CD4-positive, CD25-positive, alpha-beta regulatory T cell (primary cell): ENCODE data around the gene RBM10. TPM values are rescaled to one million over a fixed set of nuclear protein-coding genes. Genes with fewer than 3 reads are reported as not detected.

ENCODE experiments used
- ATAC-seq, 2 donors: fragments of 150-1000 bp; cut with Tn5 transposase; one replicate each; pipeline ENCODE4 v1.10.0; 2021; ENCODE audit warnings: low read depth in 2 of 2, moderate number of reproducible peaks in 2 of 2, moderate library complexity in 1 of 2
- DNase-seq, 3 donors: peaks; one replicate each; pipeline versions ENCODE4 v3.0.0 to v3.0.0-alpha.2; 2012 to 2022; ENCODE audit warnings: mixed read lengths in 1 of 3
- H3K27ac ChIP-seq: one replicate; pipeline ENCODE4 v1.7.0; 2013; ENCODE audit warnings: mild to moderate bottlenecking, low read length; ENCODE audit not compliant: insufficient read depth, poor library complexity, severe bottlenecking
- H3K27me3 ChIP-seq: one replicate; pipeline ENCODE4 v1.7.0; 2013; ENCODE audit warnings: low read length; ENCODE audit not compliant: control insufficient read depth, insufficient read depth
- H3K36me3 ChIP-seq: one replicate; pipeline ENCODE4 v1.7.0; 2013; ENCODE audit warnings: mild to moderate bottlenecking, low read length, moderate library complexity; ENCODE audit not compliant: control insufficient read depth, insufficient read depth
- H3K4me1 ChIP-seq: 2 replicates; pipeline ENCODE4 v1.7.0; 2013; ENCODE audit warnings: mild to moderate bottlenecking, low read length; ENCODE audit not compliant: insufficient read depth, control insufficient read depth, poor library complexity, severe bottlenecking
- H3K4me3 ChIP-seq: one replicate; pipeline ENCODE4 v1.7.0; 2013; ENCODE audit warnings: low read depth, mild to moderate bottlenecking, low read length, moderate library complexity
- H3K9me3 ChIP-seq, 2 experiments: 1 replicate in 1 of 2; 2 replicates in 1 of 2; pipeline ENCODE4 v1.7.0; 2013; ENCODE audit warnings: low read length in 2 of 2, mild to moderate bottlenecking in 1 of 2, moderate library complexity in 1 of 2; ENCODE audit not compliant: control insufficient read depth in 2 of 2
- H3K27ac Mint-ChIP-seq, 3 donors: one replicate each; pipeline ENCODE4 v1.8.0; 2020 to 2022; ENCODE audit warnings: mild to moderate bottlenecking in 3 of 3, mixed read lengths in 3 of 3, moderate library complexity in 2 of 3
- H3K27me3 Mint-ChIP-seq: one replicate; pipeline ENCODE4 v1.8.0; 2022; ENCODE audit warnings: mild to moderate bottlenecking, mixed read lengths
- H3K36me3 Mint-ChIP-seq: one replicate; pipeline ENCODE4 v1.8.0; 2020; ENCODE audit warnings: mixed read lengths
- H3K4me1 Mint-ChIP-seq, 4 donors: one replicate each; pipeline ENCODE4 v1.8.0; 2020 to 2022; ENCODE audit warnings: mixed read lengths in 4 of 4, mild to moderate bottlenecking in 1 of 4
- H3K4me3 Mint-ChIP-seq, 4 donors: one replicate each; pipeline ENCODE4 v1.8.0; 2020 to 2022; ENCODE audit warnings: mild to moderate bottlenecking in 4 of 4, mixed read lengths in 4 of 4, moderate library complexity in 3 of 4
- H3K9me3 Mint-ChIP-seq, 7 donors: one replicate each; pipeline ENCODE4 v1.8.0; 2020 to 2022; ENCODE audit warnings: mixed read lengths in 7 of 7, mild to moderate bottlenecking in 3 of 7, moderate library complexity in 2 of 7
- polyA plus RNA-seq, 4 donors: library from polyadenylated mRNA; unstranded; fragments of 300-500 nt; fragmentation: Illumina TruSeq; gene quantifications; one replicate each; pipeline ENCODE4 v1.2.3, GENCODE V29; 2021
- total RNA-seq: library from RNA; stranded (reverse); gene quantifications from one replicate; pipeline ENCODE4 v1.2.3, GENCODE V29; 2022

RBM10 gene
- total and polyA plus RNA-seq, 5 donors from 2014 or later = 17.9 to 37.6 (median 22.5) TPM

DNA sequence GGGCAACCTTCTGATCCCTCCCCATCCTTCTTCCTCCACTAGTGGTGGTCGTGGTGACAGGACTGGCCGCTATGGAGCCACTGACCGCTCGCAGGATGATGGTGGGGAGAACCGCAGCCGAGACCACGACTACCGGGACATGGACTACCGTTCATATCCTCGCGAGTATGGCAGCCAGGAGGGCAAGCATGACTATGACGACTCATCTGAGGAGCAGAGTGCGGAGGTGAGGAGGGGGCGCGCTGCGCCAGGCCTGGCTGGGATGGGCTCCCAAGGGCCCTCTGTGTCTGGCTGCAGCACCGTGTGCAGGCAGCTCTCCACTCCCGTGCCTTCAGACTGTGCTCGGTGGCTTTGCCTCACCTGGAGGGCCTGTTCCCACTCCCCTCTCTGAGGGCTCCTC is 24.3 kb downstream of the RBM10 start:
- Histone ChIP-seq H3K27ac (no peak overlapping the region), H3K4me1 (no peaks in the 10 kb centered on the region), H3K4me3 (no peak overlapping the region), H3K27me3 (no peaks in the 10 kb centered on the region), H3K9me3 (no peaks in the 10 kb centered on the region), H3K36me3 (peaks cover 35% of the 10 kb centered on the region)
- Mint-ChIP-seq H3K27me3 (no peaks in the 10 kb centered on the region), H3K36me3 (no peaks in the 10 kb centered on the region), H3K27ac (peak overlapping the region in 1 of 3 donors; percentile 84), H3K4me3 (peak overlapping the region in 1 of 4 donors; percentile 32), H3K4me1 (peaks cover 0 to 7% (median 4%) of the 10 kb centered on the region in 4 donors), H3K9me3 (peaks cover 0 to 2% (median 0%) of the 10 kb centered on the region in 7 donors)
- no peak for DNase-seq
- ATAC-seq = no peak

DNA sequence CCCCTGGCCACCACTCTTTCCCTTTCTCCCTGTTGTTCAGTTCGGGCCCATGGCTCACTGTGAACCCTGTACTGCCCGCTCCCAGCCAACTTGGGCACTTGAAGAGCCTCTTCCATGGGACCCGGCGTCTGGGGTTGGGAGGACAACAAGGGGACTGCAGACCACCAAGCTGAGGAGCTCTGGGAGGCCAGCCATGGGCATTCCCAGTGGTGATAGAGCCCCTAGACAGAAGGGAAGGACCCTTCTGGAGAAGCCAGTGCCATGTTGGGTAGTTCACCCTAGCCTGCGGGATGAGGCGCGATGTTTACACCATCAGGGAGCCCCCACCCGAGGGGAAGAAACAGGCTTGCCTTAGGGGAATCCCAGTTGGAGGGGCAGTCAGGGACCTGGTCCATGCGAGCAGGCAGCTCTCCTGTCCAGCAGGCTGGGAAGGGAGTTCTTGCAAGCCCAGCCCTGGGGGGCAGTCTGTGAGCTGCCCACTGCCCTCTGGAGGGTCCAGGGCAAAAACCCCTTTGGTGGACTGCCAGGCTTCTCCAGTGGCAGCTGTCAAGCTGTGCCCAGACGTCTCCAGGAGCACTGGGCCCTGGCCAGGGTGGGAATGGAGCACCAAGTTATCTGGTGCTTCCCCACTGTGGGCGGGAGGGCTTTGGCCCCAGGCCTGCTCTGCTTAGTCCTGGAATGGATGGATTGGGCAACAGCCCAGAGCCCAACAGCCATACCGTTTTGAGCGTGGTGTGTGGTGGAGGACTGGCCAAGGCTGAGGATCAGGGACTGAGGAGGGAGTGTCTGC is 24.9 kb downstream of the RBM10 start:
- Mint-ChIP-seq H3K4me1 (peaks cover 0 to 4% (median 3%) of the 10 kb centered on the region in 4 donors), H3K27ac (peak overlapping the region in 1 of 3 donors; percentile 84), H3K9me3 (no peaks in the 10 kb centered on the region), H3K27me3 (no peaks in the 10 kb centered on the region), H3K36me3 (no peaks in the 10 kb centered on the region), H3K4me3 (no peak overlapping the region)
- Histone ChIP-seq H3K9me3 (no peaks in the 10 kb centered on the region), H3K4me1 (no peaks in the 10 kb centered on the region), H3K4me3 (no peak overlapping the region), H3K27me3 (no peaks in the 10 kb centered on the region), H3K27ac (no peak overlapping the region), H3K36me3 (peaks cover 35% of the 10 kb centered on the region)
- DNase-seq (no peak), ATAC-seq (no peak)

- no peak for DNase-seq
These were observed 26.1 kb downstream of the RBM10 start for GRCh38 chrX:47170861-47171692.

DNA sequence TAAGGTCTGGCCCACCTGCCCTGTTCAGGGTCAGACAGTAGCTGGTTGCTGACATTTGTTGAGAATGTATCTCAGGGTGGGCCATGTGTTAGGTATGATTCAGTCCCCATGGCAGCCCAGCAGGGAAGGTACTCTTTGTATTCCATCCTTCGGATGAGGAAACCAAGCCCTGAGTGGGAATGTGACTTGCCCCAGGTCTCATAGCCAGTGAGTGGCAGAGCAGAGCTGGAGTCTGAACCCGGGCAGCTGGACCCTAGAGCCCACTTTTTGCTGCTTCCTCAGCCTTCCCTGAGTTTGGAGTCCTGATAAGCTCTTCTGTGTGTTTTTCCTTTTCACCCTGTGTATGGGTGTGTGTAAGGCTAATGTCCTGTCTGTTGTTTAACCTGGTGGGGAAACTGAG is 27.0 kb downstream of the RBM10 start:
- H3K27me3 ChIP-seq = no peaks in the 10 kb centered on the region
- Mint-ChIP-seq H3K27me3 (no peaks in the 10 kb centered on the region), H3K9me3 (no peaks in the 10 kb centered on the region), H3K36me3 (no peaks in the 10 kb centered on the region), H3K27ac (peak overlapping the region in 1 of 3 donors; percentile 46), H3K4me3 (no peak overlapping the region), H3K4me1 (peaks cover 0 to 3% (median 1%) of the 10 kb centered on the region in 4 donors)
- DNase-seq = no peak
- ATAC-seq = no peak
- no peak overlapping the region for H3K4me3 ChIP-seq
- H3K4me1 ChIP-seq = no peaks in the 10 kb centered on the region
- H3K27ac ChIP-seq = no peak overlapping the region
- no peaks in the 10 kb centered on the region for H3K9me3 ChIP-seq
- H3K36me3 ChIP-seq = peaks cover 53% of the 10 kb centered on the region

More at GRCh38 chrX:47170861-47171692, 26.1 kb downstream of the RBM10 start:
- no peaks in the 10 kb centered on the region for H3K27me3 Mint-ChIP-seq
- no peaks in the 10 kb centered on the region for H3K4me1 ChIP-seq
- peaks cover 0 to 3% (median 1%) of the 10 kb centered on the region in 4 donors for H3K4me1 Mint-ChIP-seq
- no peak for ATAC-seq
- H3K36me3 ChIP-seq = peaks cover 43% of the 10 kb centered on the region
- H3K27ac ChIP-seq = no peak overlapping the region
- H3K9me3 Mint-ChIP-seq = no peaks in the 10 kb centered on the region
- no peaks in the 10 kb centered on the region for H3K36me3 Mint-ChIP-seq
- H3K4me3 Mint-ChIP-seq = no peak overlapping the region
- no peaks in the 10 kb centered on the region for H3K9me3 ChIP-seq
- no peak overlapping the region for H3K4me3 ChIP-seq
- H3K27me3 ChIP-seq = no peaks in the 10 kb centered on the region
- H3K27ac Mint-ChIP-seq = no peak overlapping the region

GRCh38 chrX:47172549-47172948 is 27.5 kb downstream of the RBM10 start:
- Mint-ChIP-seq H3K27ac (no peak overlapping the region), H3K4me3 (no peak overlapping the region), H3K36me3 (no peaks in the 10 kb centered on the region), H3K9me3 (no peaks in the 10 kb centered on the region), H3K27me3 (no peaks in the 10 kb centered on the region), H3K4me1 (peaks cover 0 to 3% (median 1%) of the 10 kb centered on the region in 4 donors)
- Histone ChIP-seq H3K27ac (no peak overlapping the region), H3K36me3 (peaks cover 57% of the 10 kb centered on the region), H3K4me3 (no peak overlapping the region), H3K9me3 (no peaks in the 10 kb centered on the region), H3K27me3 (no peaks in the 10 kb centered on the region), H3K4me1 (no peaks in the 10 kb centered on the region)
- DNase-seq (no peak), ATAC-seq (no peak)

- no peak overlapping the region for H3K27ac Mint-ChIP-seq
- no peaks in the 10 kb centered on the region for H3K27me3 Mint-ChIP-seq
- Histone ChIP-seq H3K9me3 (no peaks in the 10 kb centered on the region), H3K27ac (no peak overlapping the region), H3K27me3 (no peaks in the 10 kb centered on the region), H3K36me3 (peaks cover 62% of the 10 kb centered on the region), H3K4me3 (no peak overlapping the region), H3K4me1 (no peaks in the 10 kb centered on the region)
- no peak overlapping the region for H3K4me3 Mint-ChIP-seq
- H3K9me3 Mint-ChIP-seq = no peaks in the 10 kb centered on the region
- DNase-seq = no peak
- H3K36me3 Mint-ChIP-seq = peaks cover 4% of the 10 kb centered on the region
- ATAC-seq = no peak
- peaks cover 0 to 3% (median under 1%) of the 10 kb centered on the region in 4 donors for H3K4me1 Mint-ChIP-seq
These were observed 28.2 kb downstream of the RBM10 start for GRCh38 chrX:47172971-47173792.

- peaks cover 10% of the 10 kb centered on the region for H3K36me3 Mint-ChIP-seq
- ATAC-seq = no peak
These were observed 29.4 kb downstream of the RBM10 start for GRCh38 chrX:47174376-47174775.

More at GRCh38 chrX:47174376-47174775, 29.4 kb downstream of the RBM10 start:
- Mint-ChIP-seq H3K27ac (no peak overlapping the region), H3K4me1 (peaks cover 0 to 3% (median 0%) of the 10 kb centered on the region in 4 donors), H3K9me3 (peaks cover 0 to 1% (median 0%) of the 10 kb centered on the region in 7 donors), H3K27me3 (no peaks in the 10 kb centered on the region), H3K4me3 (no peak overlapping the region)
- no peak overlapping the region for H3K4me3 ChIP-seq
- H3K27ac ChIP-seq = no peak overlapping the region
- no peaks in the 10 kb centered on the region for H3K27me3 ChIP-seq
- no peaks in the 10 kb centered on the region for H3K4me1 ChIP-seq
- DNase-seq = no peak
- no peaks in the 10 kb centered on the region for H3K9me3 ChIP-seq
- H3K36me3 ChIP-seq = peaks cover 72% of the 10 kb centered on the region
